Endothelial cell of umbilical vein (primary cell): ENCODE results near the gene NFKBIL1. TPM values are rescaled to one million over a fixed set of nuclear protein-coding genes. Genes with fewer than 3 reads are reported as not detected.

Experiments
- BruUV-seq: library from RNA; stranded (reverse); fragments of 400-500 nt; replicated peaks from 2 replicates; lab custom pipeline; 2021; lab: Mats Ljungman, UMichigan
- CTCF ChIA-PET: fragments of 300-600, 350-600 bp; sonication (Branson Sonifier 250); formaldehyde crosslinking; loops from one replicate; lab custom pipeline; 2021; ENCODE audit warnings: antibody characterized with exemption, inconsistent platforms; lab: Charles Lee
- POLR2A ChIA-PET: fragments of 300-600, 350-600 bp; sonication (Branson Sonifier 250); formaldehyde crosslinking; loops from one replicate; lab custom pipeline; 2021; ENCODE audit warnings: antibody characterized with exemption, inconsistent platforms; lab: Charles Lee
- DNase-seq: peaks from one replicate; pipeline ENCODE4 v3.0.0-alpha.2; 2011; ENCODE audit warnings: low read depth, low spot score
- FAIRE-seq: peaks from 2 replicates; lab custom pipeline; 2011; peaks lifted over from hg19 to GRCh38; lab: Jason Lieb, UNC
- H2AFZ ChIP-seq: 2 replicates; pipeline ENCODE4 v1.6.0; 2012; ENCODE audit warnings: low read depth, low read length, control low read depth, inconsistent platforms
- H3K27ac ChIP-seq: 2 replicates; pipeline ENCODE4 v1.5.1; 2011; ENCODE audit warnings: low read depth, mild to moderate bottlenecking, control low read depth, low read length, moderate library complexity; ENCODE audit not compliant: insufficient read depth
- H3K27me3 ChIP-seq, 2 experiments: 2 replicates each; pipeline versions ENCODE4 v1.6.0 to v1.6.1; 2011; ENCODE audit warnings: low read length in 2 of 2, mixed read lengths in 1 of 2; ENCODE audit not compliant: control insufficient read depth in 2 of 2, insufficient read depth in 2 of 2
- H3K36me3 ChIP-seq, 2 experiments: 2 replicates in 1 of 2; 3 replicates in 1 of 2; pipeline ENCODE4 v1.5.1; 2011; ENCODE audit warnings: low read length in 2 of 2, mild to moderate bottlenecking in 1 of 2, moderate library complexity in 1 of 2; ENCODE audit not compliant: control insufficient read depth in 2 of 2, insufficient read depth in 2 of 2; ENCODE audit errors: extremely low read depth in 1 of 2
- H3K4me1 ChIP-seq: 3 replicates; pipeline ENCODE4 v1.5.1; 2011; ENCODE audit warnings: mild to moderate bottlenecking, low read length; ENCODE audit not compliant: control insufficient read depth, insufficient read depth; ENCODE audit errors: extremely low read depth
- H3K4me2 ChIP-seq: 2 replicates; pipeline ENCODE4 v1.6.1; 2011; ENCODE audit warnings: low read length, control low read depth, mixed read lengths; ENCODE audit not compliant: insufficient read depth
- H3K4me3 ChIP-seq, 3 experiments: fragments of 200-600 bp in 1 of 3; sonication (generic), shearing (Covaris generic) in 1 of 3; replicated peaks in 1 of 3; 2 replicates each; pipeline ENCODE4 v1.5.1; 2011 to 2016; ENCODE audit warnings: control low read depth in 3 of 3, low read length in 3 of 3, mild to moderate bottlenecking in 2 of 3, inconsistent platforms in 1 of 3, low read depth in 1 of 3, moderate library complexity in 1 of 3; ENCODE audit not compliant: insufficient read depth in 1 of 3
- H3K79me2 ChIP-seq: 2 replicates; pipeline ENCODE4 v1.6.0; 2012; ENCODE audit warnings: low read length, inconsistent platforms; ENCODE audit not compliant: control insufficient read depth, insufficient read depth
- H3K9ac ChIP-seq: replicated peaks from 2 replicates; pipeline ENCODE3; 2011; ENCODE audit warnings: low read length, control low read depth; ENCODE audit not compliant: insufficient read depth; ENCODE audit errors: extremely low read depth
- H3K9me1 ChIP-seq: replicated peaks from 3 replicates; pipeline ENCODE4 v1.6.0; 2011; ENCODE audit warnings: mild to moderate bottlenecking, low read length; ENCODE audit not compliant: control insufficient read depth, insufficient read depth; ENCODE audit errors: extremely low read depth
- H3K9me3 ChIP-seq: replicated peaks from 2 replicates; pipeline ENCODE4 v1.5.1; 2012; ENCODE audit warnings: low read length, inconsistent platforms; ENCODE audit not compliant: control insufficient read depth, insufficient read depth
- H4K20me1 ChIP-seq: replicated peaks from 2 replicates; pipeline ENCODE3; 2011; ENCODE audit warnings: mild to moderate bottlenecking, low read length; ENCODE audit not compliant: control insufficient read depth, insufficient read depth; ENCODE audit errors: extremely low read depth
- CTCF ChIP-seq, 2 donors: IDR thresholded peaks; 1 replicate in 1 of 2; 2 replicates in 1 of 2; pipeline ENCODE4 v1.5.1; 2011; ENCODE audit warnings: low read length in 2 of 2, mild to moderate bottlenecking in 2 of 2, moderate library complexity in 2 of 2, control low read depth in 1 of 2, inconsistent platforms in 1 of 2, low read depth in 1 of 2; ENCODE audit not compliant: insufficient read depth in 1 of 2; ENCODE audit errors: extremely low read depth in 1 of 2
- EZH2 ChIP-seq: IDR thresholded peaks from 2 replicates; pipeline ENCODE4 v1.6.1; 2012; ENCODE audit warnings: borderline replicate concordance, low read depth, mild to moderate bottlenecking, moderate library complexity, low read length, inconsistent platforms; ENCODE audit not compliant: severe bottlenecking
- FOS ChIP-seq: IDR thresholded peaks from 2 replicates; pipeline ENCODE4 v1.6.1; 2011; ENCODE audit warnings: mild to moderate bottlenecking, low read length, moderate library complexity, borderline replicate concordance; ENCODE audit not compliant: insufficient read depth
- GATA2 ChIP-seq: IDR thresholded peaks from 2 replicates; pipeline ENCODE4 v1.7.0; 2011; ENCODE audit warnings: low read depth, mild to moderate bottlenecking, moderate library complexity, mixed read lengths, low read length; ENCODE audit not compliant: insufficient read length, insufficient read depth
- JUN ChIP-seq: IDR thresholded peaks from 2 replicates; pipeline ENCODE4 v1.6.1; 2011; ENCODE audit warnings: borderline replicate concordance, low read depth; ENCODE audit not compliant: insufficient read length, insufficient read depth
- MYC ChIP-seq: IDR thresholded peaks from one replicate; pipeline ENCODE4 v1.6.1; 2011; ENCODE audit warnings: mild to moderate bottlenecking, low read depth, low read length
- POLR2A ChIP-seq: IDR thresholded peaks from 2 replicates; pipeline ENCODE4 v1.6.1; 2012; ENCODE audit warnings: low read depth, mild to moderate bottlenecking, control low read depth, low read length
- POLR2AphosphoS5 ChIP-seq: IDR thresholded peaks from 2 replicates; pipeline ENCODE4 v1.6.1; 2012; ENCODE audit warnings: low read depth, mild to moderate bottlenecking, control low read depth, low read length, moderate library complexity; ENCODE audit not compliant: insufficient read depth
- dilution Hi-C: fragments of 300-500 bp; cut with MboI; formaldehyde crosslinking; loops from one replicate; pipeline ENCODE4 v1.15.0; 2019; ENCODE audit warnings: low sequenced_read_pairs; ENCODE audit not compliant: extremely low pct_ligation_motif_present
- intact Hi-C: fragments of 100-400 bp; cut with micrococcal nuclease; formaldehyde crosslinking; loops from one replicate; pipeline ENCODE4 v1.10.0; 2022
- polyA plus RNA-seq, 4 experiments: library from polyadenylated mRNA; depleted of rRNA in 3 of 4; stranded (reverse) in 3 of 4; unstranded in 1 of 4; fragments of >200 nt; gene quantifications; 2 replicates each; pipeline versions ENCODE4 v1.2.1 to v1.2.3, GENCODE V29; 2011 to 2012; ENCODE audit warnings: missing spikeins in 1 of 4
- total RNA-seq: library from RNA; stranded (reverse); gene quantifications from 2 replicates; pipeline ENCODE4 v1.2.3, GENCODE V29; 2021
- TF ChIP-seq, protein P1 (sequence below): IDR thresholded peaks from 2 replicates; pipeline ENCODE4 v1.6.1; 2011; ENCODE audit not compliant: insufficient read depth, insufficient read length

The NFKBIL1 gene
- total and polyA plus RNA-seq, 2 donors (not counting 3 experiments of a cell fraction or from before 2014, with no cell fraction given), result 9.9 to 15.5 TPM

- Histone ChIP-seq H3K4me1 (peaks cover 13% of the 10 kb centered on the region), H4K20me1 (no peaks in the 10 kb centered on the region), H3K36me3 (no peaks in the 10 kb centered on the region), H3K79me2 (no peaks in the 10 kb centered on the region), H3K27me3 (no peaks in the 10 kb centered on the region), H3K9me1 (no peaks in the 10 kb centered on the region), H3K4me3 (no peak overlapping the region), H3K9me3 (no peaks in the 10 kb centered on the region), H3K4me2 (no peak overlapping the region), H2AFZ (no peak overlapping the region), H3K27ac (no peak overlapping the region), H3K9ac (no peak overlapping the region)
- FAIRE-seq (no peak), DNase-seq (no peak)
- ChIA-PET POLR2A (no interaction called here), CTCF (interaction anchor here (4.5 to 31.0 kb wide), 2 partner anchors 17 to 21 kb away, joined by 28 to 1517 read pairs; partner anchors contain the start of genes LST1, LTB, NCR3 and TNF)
- no TSS peak for BruUV-seq
- dilution Hi-C loops (no loop called here), intact Hi-C loops (no loop called here)
- no peak for TF ChIP-seq JUN
- no peak for TF ChIP-seq MYC
- no peak for TF ChIP-seq POLR2A
- no peak for TF ChIP-seq CTCF (IDR thresholded peaks at IDR 0.05; ENCODE audit: extremely low read depth in 1 of 2, insufficient read depth in 1 of 2, low read depth in 1 of 2, low read length in 2 of 2)
These were observed 20.3 kb downstream of the NFKBIL1 start for GRCh38 chr6:31567531-31568370.

- H3K79me2 ChIP-seq, result no peaks in the 10 kb centered on the region
- no peak overlapping the region for H3K9ac ChIP-seq
- no peaks in the 10 kb centered on the region for H3K36me3 ChIP-seq
- ChIA-PET CTCF (interaction anchor here (4.5 to 31.0 kb wide), 2 partner anchors 18 to 20 kb away, joined by 28 to 1517 read pairs; partner anchors contain the start of genes LST1, LTB, NCR3 and TNF), POLR2A (no interaction called here)
- dilution Hi-C loops (no loop called here), intact Hi-C loops (no loop called here)
- H2AFZ ChIP-seq, result no peak overlapping the region
- no TSS peak for BruUV-seq
- no peak overlapping the region for H3K4me2 ChIP-seq
- no peak for FAIRE-seq
- DNase-seq, result no peak
- H3K27ac ChIP-seq, result no peak overlapping the region
- no peaks in the 10 kb centered on the region for H3K9me3 ChIP-seq
- H4K20me1 ChIP-seq, result no peaks in the 10 kb centered on the region
- H3K4me3 ChIP-seq, result no peak overlapping the region
- TF ChIP-seq, protein P1, sequence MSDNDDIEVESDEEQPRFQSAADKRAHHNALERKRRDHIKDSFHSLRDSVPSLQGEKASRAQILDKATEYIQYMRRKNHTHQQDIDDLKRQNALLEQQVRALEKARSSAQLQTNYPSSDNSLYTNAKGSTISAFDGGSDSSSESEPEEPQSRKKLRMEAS, result no peak
- TF ChIP-seq POLR2A (no peak), POLR2AphosphoS5 (no peak), MYC (no peak), FOS (no peak), EZH2 (no peak), JUN (no peak), CTCF (IDR thresholded peaks at IDR 0.05; ENCODE audit: extremely low read depth in 1 of 2, insufficient read depth in 1 of 2, low read depth in 1 of 2, low read length in 2 of 2) (no peak), GATA2 (no peak)
- H3K27me3 ChIP-seq, result no peaks in the 10 kb centered on the region
- no peaks in the 10 kb centered on the region for H3K9me1 ChIP-seq
- H3K4me1 ChIP-seq, result peaks cover 5% of the 10 kb centered on the region
These were observed 21.1 kb downstream of the NFKBIL1 start for GRCh38 chr6:31568537-31568961.
